ENCODE results near the gene ROBO1. TPM values are rescaled to one million over a fixed set of nuclear protein-coding genes. Genes with fewer than 3 reads are reported as not detected.

ROBO1 gene
- total and polyA plus RNA-seq, 4 donors, result 1.0 to 30.3 (median 3.9) TPM

GRCh38 chr3:79817224-79817623 is 49.4 kb upstream of the ROBO1 start (continued):
- no peak for TF ChIP-seq CTCF (IDR thresholded peaks at IDR 0.05; ENCODE audit: low read depth, low read length, missing input control)
- no peak for TF ChIP-seq JUND (IDR thresholded peaks at IDR 0.05)
- TF ChIP-seq HNF4A (conservative IDR thresholded peaks at IDR 0.05), result no peak

GRCh38 chr3:79815478-79815877 is 47.7 kb upstream of the ROBO1 start:
- TF ChIP-seq CTCF (IDR thresholded peaks at IDR 0.05; ENCODE audit: low read depth, low read length, missing input control) (no peak), RAD21 (IDR thresholded peaks at IDR 0.05) (no peak), TAF1 (conservative IDR thresholded peaks at IDR 0.05) (no peak), NR2F2 (IDR thresholded peaks at IDR 0.05) (no peak), REST (IDR thresholded peaks at IDR 0.05) (no peak), ATF3 (IDR thresholded peaks at IDR 0.05) (no peak), HNF4A (conservative IDR thresholded peaks at IDR 0.05) (no peak), SP1 (IDR thresholded peaks at IDR 0.05) (no peak), HNF4G (IDR thresholded peaks at IDR 0.05) (no peak), ZBTB33 (IDR thresholded peaks at IDR 0.05) (no peak), MAX (IDR thresholded peaks at IDR 0.05) (no peak), GABPA (IDR thresholded peaks at IDR 0.05 in 1 of 2, conservative IDR thresholded peaks at IDR 0.05 in 1 of 2) (no peak), FOXA1 (IDR thresholded peaks at IDR 0.05) (no peak), FOXA2 (IDR thresholded peaks at IDR 0.05) (no peak), EGR1 (IDR thresholded peaks at IDR 0.05; ENCODE audit: low read depth in 2 of 2) (no peak), JUND (IDR thresholded peaks at IDR 0.05) (no peak), RXRA (IDR thresholded peaks at IDR 0.05) (no peak), YY1 (IDR thresholded peaks at IDR 0.05) (no peak)
- Histone ChIP-seq H3K4me1 (ENCODE audit: control insufficient read depth in 4 of 4, insufficient read depth in 4 of 4, low read length in 3 of 4) (no peaks in the 10 kb centered on the region), H3K9me3 (ENCODE audit: control insufficient read depth in 4 of 4, low read length in 3 of 4) (peaks cover 3 to 7% (median 5%) of the 10 kb centered on the region in 4 donors), H3K36me3 (ENCODE audit: control insufficient read depth in 4 of 4, insufficient read depth in 3 of 4, low read depth in 1 of 4, low read length in 3 of 4) (no peaks in the 10 kb centered on the region), H3K9ac (ENCODE audit: low read depth in 1 of 2, low read length in 2 of 2) (no peak overlapping the region), H3K27ac (ENCODE audit: low read depth in 1 of 2, low read length in 2 of 2) (no peak overlapping the region), H3K4me3 (ENCODE audit: low read depth in 1 of 3, low read length in 3 of 3) (no peak overlapping the region), H3K27me3 (ENCODE audit: control insufficient read depth in 4 of 4, insufficient read depth in 4 of 4, low read length in 3 of 4) (no peaks in the 10 kb centered on the region)
- no peak for DNase-seq (ENCODE audit: low spot score)
